Measurements from ENCODE around the gene MIS18A.

DNA sequence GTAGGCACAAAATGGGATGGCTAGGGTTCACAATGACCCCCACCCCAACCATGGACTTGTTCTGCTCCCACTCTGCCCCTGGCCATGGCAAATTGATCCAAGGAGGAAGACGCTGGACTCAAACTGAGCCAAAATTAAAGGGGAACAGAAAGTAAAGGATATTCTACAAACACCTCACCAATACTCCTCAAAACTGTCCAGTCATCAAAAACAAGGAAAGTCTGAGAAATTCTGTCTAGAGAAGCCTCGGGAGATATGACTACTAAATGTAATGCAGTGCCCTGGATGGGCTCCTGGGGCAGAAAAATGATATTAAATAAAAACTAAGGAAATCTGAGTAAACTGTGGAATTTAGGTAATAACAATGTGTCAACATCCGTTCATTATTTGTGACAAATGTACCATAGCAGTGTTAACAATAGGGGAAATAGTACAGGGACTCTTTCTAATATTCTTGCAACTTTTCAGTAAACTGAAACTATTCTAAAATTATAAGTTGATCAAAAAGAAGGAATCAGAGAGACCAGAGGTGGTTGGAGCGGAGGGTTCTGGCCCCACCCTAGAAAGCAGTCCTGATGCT lies 45.0 kb downstream of the MIS18A start:
- TF ChIP-seq TAF1 (IDR thresholded peaks at IDR 0.05; ENCODE audit: borderline replicate concordance, low read depth, low read length), result no peak
- TF ChIP-seq POLR2A (IDR thresholded peaks at IDR 0.05; ENCODE audit: low read depth, low read length), result no peak
- no peak for TF ChIP-seq POLR2AphosphoS5 (IDR thresholded peaks at IDR 0.05; ENCODE audit: low read depth, low read length)
